Inferior parietal cortex (tissue), 1 donor: Measurements from ENCODE around the gene WFDC12.
"Not testable (repeated sequence)": the region's sequence is repeated elsewhere in the genome, so short reads cannot be mapped to it uniquely, and the experiment has no call there.

Experiments
- DNase-seq: peaks from one replicate; pipeline ENCODE4 v3.0.0-alpha.2; 2016; ENCODE audit errors: extremely low spot score

WFDC12 gene

GRCh38 chr20:45124365-45124764, at the start of gene WFDC12:
Gene WFDC12 (minus strand): TSS chr20:45124465. CDS start chr20:45124447, 18 bp downstream.
- DNase-seq: no peak

GRCh38 chr20:45173522-45173921, 49.3 kb upstream of the WFDC12 start:
- no peak for DNase-seq

DNA sequence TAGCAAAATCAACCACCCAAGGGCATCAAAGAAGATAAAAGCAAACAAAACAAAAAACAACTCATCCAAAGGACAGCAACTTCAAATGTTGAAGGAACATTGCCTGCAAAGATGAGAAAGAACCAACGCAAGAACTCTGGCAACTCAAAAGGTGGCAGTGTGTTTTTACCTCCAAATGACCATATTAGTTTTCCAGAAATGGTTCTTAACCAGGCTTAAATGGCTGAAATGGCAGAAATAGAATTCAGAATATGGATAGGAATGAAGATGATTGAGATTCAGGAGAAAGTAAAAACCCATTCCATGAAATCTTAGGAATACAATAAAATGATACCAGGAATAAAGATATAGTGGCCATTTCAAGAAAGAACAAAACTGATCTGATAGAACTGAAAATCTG, 40.6 kb upstream of the WFDC12 start:
- no peak for DNase-seq

DNA sequence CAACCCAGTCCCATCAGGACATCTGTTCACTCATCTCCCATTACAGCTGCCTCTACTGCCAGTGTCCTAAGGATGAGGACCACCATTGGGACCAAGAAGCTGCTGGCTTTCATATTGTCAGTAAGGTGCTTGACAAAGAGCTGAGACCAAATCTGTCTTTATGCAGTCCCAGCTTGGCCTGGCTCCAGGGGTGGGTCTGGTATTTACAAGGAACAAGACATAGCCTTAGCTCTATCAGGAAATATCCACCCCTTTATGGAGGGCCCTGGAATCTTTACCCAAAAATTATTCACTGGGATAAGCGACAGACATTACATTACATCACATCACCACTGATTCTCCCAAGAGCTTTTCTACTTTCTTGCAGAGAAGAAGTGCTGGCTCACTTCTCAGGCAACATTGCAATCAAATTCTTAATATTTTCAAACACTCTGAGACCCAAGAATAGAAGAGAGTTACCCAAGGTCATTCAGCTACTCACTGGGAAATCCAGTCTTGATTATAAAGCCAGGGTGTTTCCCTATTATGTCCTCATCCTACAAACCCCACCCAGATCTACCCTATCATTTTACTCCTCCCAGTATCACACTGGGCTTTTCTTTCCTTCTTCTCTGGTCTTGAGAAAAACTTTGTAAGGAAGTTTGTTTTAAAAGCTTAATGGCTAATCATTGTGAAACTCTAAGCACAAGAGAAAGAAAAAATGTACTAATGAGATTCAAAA, 39.0 kb upstream of the WFDC12 start:
- no peak for DNase-seq

DNA sequence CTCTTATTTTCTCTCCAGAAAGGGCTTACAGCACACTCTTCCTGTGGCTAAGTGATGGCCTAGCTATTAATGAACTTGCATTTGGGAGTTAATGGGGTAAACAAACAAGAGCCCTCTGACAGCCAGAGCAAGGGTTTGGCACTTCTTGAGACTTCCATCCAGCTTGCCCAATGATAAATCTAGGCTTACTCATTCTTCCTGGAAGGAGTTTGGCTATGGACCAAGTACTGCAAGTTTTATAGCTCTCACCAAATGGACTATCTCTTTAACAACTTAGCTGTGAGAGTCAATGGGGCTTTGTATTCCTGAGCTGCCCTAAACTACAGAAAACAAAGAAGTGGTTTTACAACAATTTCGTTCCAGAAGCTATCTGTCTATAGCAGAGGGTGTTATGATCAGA, 33.7 kb upstream of the WFDC12 start:
- DNase-seq: peak; percentile 2

DNA sequence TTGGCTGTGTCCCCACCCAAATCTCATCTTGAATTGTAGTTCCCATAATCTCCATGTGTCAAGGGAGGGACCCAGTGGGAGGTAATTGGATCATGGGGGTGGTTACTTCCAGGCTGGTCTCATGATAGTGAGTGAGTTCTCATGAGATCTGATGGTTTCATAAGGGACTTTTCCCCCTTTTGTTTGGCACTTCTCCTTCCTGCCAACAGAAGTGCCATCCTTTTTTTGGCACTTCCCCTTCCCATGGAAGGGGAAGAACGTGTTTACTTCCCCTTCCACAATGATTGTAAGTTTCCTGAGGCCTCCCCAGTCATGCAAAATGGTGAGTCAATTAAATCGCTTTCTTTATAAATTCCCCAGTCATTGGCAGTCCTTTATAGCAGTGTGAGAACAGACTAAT, 32.4 kb upstream of the WFDC12 start:
- no peak for DNase-seq

DNA sequence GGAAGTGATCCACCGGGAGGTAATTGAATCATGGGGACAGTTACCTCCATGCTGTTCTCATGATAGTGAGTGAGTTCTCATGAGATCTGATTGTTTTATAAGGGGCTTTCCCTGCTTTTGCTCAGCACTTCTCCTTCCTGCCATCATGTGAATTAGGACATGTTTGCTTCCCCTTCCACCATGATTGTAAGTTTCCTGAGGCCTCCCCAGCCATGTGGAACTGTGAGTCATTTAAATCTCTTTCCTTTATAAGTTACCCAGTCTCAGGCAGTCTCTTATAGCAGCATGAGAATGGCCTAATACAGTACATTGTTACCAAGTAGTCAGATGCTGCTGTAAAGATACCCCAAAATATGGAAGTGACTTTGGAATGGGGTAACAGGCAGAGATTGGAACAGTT, 30.5 kb upstream of the WFDC12 start:
- DNase-seq: not testable (repeated sequence)

DNA sequence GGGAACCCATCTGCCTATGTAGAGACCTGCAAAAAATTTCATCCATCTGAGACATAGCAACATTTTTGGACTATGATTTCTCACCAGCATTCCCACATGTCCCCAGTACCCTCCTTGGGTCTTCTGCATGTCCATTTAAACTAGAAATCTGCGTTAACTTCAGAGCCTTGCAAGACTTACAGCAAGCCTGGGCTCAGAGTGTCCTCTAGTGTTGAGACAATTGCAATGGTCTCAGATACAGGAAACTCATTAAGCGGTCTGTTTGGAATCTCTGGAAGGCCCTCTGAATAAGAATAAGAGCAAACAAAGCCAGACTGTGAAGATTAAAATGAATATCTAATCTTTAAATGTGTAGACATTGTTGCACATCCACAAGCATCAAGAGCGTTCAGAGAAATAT, 29.9 kb upstream of the WFDC12 start:
- no peak for DNase-seq

DNA sequence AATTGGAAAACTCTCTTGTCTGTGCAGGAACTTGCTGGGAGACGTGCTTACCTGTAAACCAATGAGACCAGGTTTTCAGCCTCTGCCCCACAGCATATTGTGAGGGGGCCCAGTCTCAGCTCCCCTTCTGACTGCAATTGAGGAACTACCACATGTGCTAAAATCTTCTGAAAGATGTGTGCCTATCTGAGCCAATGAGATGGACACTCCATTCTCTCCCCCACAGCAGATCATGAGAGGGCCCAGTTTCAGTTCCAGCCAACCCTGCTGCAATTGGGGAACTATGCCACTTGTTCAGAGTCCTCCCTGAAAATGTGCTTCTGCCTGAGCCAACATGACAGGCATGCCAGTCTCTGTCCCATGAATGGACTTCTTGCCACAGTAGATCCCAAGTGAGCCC, 29.5 kb upstream of the WFDC12 start:
- peak; percentile 2 for DNase-seq

DNA sequence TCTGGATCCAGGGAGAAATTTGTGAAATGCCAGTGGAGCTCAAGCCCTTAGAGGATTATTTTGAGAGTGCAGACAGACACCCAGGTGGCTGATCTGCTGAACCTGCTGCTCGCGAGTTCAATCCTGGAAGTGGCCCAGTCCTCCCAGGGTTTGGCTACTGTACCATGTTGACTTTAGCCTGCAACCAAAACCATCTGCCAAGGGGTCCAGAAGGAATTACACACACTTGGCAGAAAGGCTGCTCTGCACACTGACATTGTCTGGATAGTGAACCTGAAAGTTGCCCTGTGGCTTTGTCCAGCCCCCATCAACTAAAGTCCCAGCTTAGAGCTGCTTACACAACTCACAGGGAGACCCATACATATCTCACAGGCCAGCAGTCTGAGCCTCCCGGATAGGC, 28.9 kb upstream of the WFDC12 start:
- DNase-seq: no peak

GRCh38 chr20:45152405-45152804, 28.1 kb upstream of the WFDC12 start:
- DNase-seq: no peak

GRCh38 chr20:45149062-45149461, 24.8 kb upstream of the WFDC12 start:
- no peak for DNase-seq

- DNase-seq: no peak
These were observed 16.6 kb upstream of the WFDC12 start for GRCh38 chr20:45140836-45141235.

GRCh38 chr20:45139733-45140375, 15.6 kb upstream of the WFDC12 start:
- DNase-seq: not testable (repeated sequence)

GRCh38 chr20:45138561-45139300, 14.5 kb upstream of the WFDC12 start:
- DNase-seq: no peak

DNA sequence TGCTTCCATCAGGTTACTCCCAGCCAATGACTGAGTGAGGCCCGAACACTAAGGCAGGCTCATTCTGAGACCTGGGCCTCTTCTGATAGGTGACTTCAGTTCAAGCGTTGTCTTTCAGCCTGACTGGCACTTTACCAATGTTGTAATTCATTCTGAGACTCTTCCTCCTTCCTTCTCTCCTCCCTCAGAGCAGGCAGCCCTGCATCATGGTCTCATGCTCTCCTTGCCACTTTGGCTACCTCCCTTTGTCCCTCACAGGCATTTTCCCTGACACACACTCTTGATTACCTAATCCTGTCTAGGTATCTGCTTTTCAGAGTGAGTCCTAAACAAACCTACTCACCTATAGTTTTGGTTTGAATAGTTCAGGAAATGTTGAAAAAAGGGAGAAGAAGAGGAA, 12.6 kb upstream of the WFDC12 start:
- no peak for DNase-seq

- no peak for DNase-seq
These were observed 3.8 kb upstream of the WFDC12 start for GRCh38 chr20:45128099-45128498.

DNA sequence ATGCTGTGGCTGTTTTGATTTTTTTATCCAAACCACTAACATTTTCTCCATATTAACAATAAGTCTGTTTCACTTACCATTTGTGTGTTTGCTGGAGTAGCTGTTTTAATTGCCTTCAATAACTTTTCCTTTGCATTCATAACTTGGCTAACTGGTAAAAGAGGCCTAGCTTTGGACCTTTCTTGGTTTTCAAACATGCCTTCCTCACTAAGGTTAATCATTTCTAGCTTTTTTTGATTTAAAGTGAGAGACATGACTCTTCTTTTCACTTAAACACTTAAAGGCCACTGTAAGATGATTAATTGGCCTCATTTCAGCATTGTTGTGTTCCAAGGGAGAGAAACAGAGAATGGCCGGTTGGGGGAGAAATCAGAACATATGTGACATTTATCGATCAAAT, 2.9 kb downstream of the WFDC12 start:
- no peak for DNase-seq

DNA sequence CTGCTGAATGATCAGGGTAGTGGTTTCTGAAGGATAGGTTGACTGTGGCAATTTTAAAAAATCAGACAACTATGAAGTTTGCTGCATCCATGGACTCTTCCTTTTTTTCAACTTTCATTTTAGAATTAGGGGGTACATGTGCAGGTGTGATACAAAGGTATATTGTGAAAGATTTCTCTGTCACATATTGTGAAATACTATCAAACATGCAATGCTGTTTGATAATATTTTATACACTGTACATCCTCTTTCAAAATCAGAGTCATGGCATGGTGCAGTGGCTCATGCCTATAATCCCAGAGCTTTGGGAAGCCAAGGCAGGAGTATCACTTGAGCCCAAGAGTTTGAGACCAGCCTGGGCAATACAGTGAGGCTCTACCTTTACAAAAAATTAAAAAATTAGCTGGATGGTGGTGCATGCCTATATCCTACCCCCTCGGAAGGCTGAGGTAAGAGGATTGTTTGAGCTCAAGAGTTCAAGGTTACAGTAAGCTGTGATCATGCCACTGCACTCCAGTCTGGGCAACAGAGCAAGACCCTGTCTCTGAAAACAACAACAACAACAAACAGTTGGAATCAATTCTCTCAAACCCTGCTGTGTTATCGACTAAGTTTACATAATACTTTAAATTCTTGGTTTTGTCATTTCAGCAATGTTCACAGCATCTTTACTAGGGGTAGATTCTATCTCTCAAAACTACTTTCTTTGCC, 4.6 kb downstream of the WFDC12 start:
- DNase-seq: no peak

DNA sequence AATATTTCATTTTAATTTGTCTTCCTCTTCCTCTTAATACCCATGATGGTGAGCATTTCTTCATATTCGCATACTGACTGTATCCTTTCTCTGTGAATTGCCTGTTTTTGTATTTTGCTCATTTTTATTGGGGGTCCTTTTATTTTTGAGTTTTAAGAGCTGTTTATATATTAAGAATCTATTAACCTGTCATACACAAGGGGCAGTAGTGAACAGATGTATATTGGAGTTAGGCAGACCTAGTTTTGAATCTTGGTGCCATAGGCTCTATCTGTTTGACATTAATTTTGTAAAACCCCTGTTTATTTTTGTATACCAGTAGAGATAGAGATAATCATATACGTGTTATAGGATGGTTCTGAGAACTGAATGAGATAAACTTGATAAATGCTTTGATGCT, 6.2 kb downstream of the WFDC12 start:
- no peak for DNase-seq

GRCh38 chr20:45117581-45117980, 6.7 kb downstream of the WFDC12 start:
- DNase-seq: no peak

- DNase-seq: no peak
These were observed 8.4 kb downstream of the WFDC12 start for GRCh38 chr20:45115829-45116228.
